ENCODE measurements around the gene ARL4D.
"Not testable (repeated sequence)": the region's sequence is repeated elsewhere in the genome, so short reads cannot be mapped to it uniquely, and the experiment has no call there.

Gene ARL4D

GRCh38 chr17:43359469-43360110, 39.2 kb upstream of the ARL4D start:
- H3K9me3 ChIP-seq (ENCODE audit: control insufficient read depth in 2 of 2, low read length in 2 of 2): no peaks in the 10 kb centered on the region
- H3K27me3 ChIP-seq (ENCODE audit: control insufficient read depth in 2 of 2, insufficient read depth in 2 of 2, low read length in 2 of 2): no peaks in the 10 kb centered on the region
- no peaks in the 10 kb centered on the region for H3K36me3 ChIP-seq (ENCODE audit: control insufficient read depth in 2 of 2, insufficient read depth in 2 of 2, low read length in 2 of 2)
- H3K4me1 ChIP-seq (ENCODE audit: control insufficient read depth in 2 of 2, insufficient read depth in 2 of 2, low read length in 2 of 2): peaks cover 10 to 11% of the 10 kb centered on the region in 2 donors
- H3K4me3 ChIP-seq (ENCODE audit: low read length in 2 of 2): peak overlapping the region; percentile 78 to 99
- peak overlapping the region; percentile 84 to 96 for H3K9ac ChIP-seq (ENCODE audit: low read depth in 1 of 2, low read length in 2 of 2)
- H3K27ac ChIP-seq (ENCODE audit: low read depth in 2 of 2, low read length in 2 of 2): peak overlapping the region; percentile 97

GRCh38 chr17:43360376-43360738, 38.4 kb upstream of the ARL4D start:
- Histone ChIP-seq H3K9me3 (ENCODE audit: control insufficient read depth in 2 of 2, low read length in 2 of 2) (no peaks in the 10 kb centered on the region), H3K36me3 (ENCODE audit: control insufficient read depth in 2 of 2, insufficient read depth in 2 of 2, low read length in 2 of 2) (no peaks in the 10 kb centered on the region), H3K27ac (ENCODE audit: low read depth in 2 of 2, low read length in 2 of 2) (peak overlapping the region; percentile 97), H3K4me3 (ENCODE audit: low read length in 2 of 2) (peak overlapping the region; percentile 78 to 99), H3K9ac (ENCODE audit: low read depth in 1 of 2, low read length in 2 of 2) (peak overlapping the region; percentile 84 to 96), H3K27me3 (ENCODE audit: control insufficient read depth in 2 of 2, insufficient read depth in 2 of 2, low read length in 2 of 2) (no peaks in the 10 kb centered on the region), H3K4me1 (ENCODE audit: control insufficient read depth in 2 of 2, insufficient read depth in 2 of 2, low read length in 2 of 2) (peaks cover 10 to 11% of the 10 kb centered on the region in 2 donors)

- Histone ChIP-seq H3K9ac (ENCODE audit: low read depth in 1 of 2, low read length in 2 of 2) (peak overlapping the region; percentile 84 to 96), H3K27ac (ENCODE audit: low read depth in 2 of 2, low read length in 2 of 2) (peak overlapping the region; percentile 97), H3K4me3 (ENCODE audit: low read length in 2 of 2) (peak overlapping the region; percentile 78 to 99), H3K9me3 (ENCODE audit: control insufficient read depth in 2 of 2, low read length in 2 of 2) (no peaks in the 10 kb centered on the region), H3K36me3 (ENCODE audit: control insufficient read depth in 2 of 2, insufficient read depth in 2 of 2, low read length in 2 of 2) (no peaks in the 10 kb centered on the region), H3K27me3 (ENCODE audit: control insufficient read depth in 2 of 2, insufficient read depth in 2 of 2, low read length in 2 of 2) (no peaks in the 10 kb centered on the region), H3K4me1 (ENCODE audit: control insufficient read depth in 2 of 2, insufficient read depth in 2 of 2, low read length in 2 of 2) (peaks cover 10 to 11% of the 10 kb centered on the region in 2 donors)
These were observed 37.9 kb upstream of the ARL4D start for GRCh38 chr17:43360739-43361505.

GRCh38 chr17:43363181-43363925, 35.4 kb upstream of the ARL4D start:
- Histone ChIP-seq H3K9ac (ENCODE audit: low read depth in 1 of 2, low read length in 2 of 2) (no peak overlapping the region), H3K4me3 (ENCODE audit: low read length in 2 of 2) (no peak overlapping the region), H3K27ac (ENCODE audit: low read depth in 2 of 2, low read length in 2 of 2) (no peak overlapping the region)

GRCh38 chr17:43363926-43364285, 34.9 kb upstream of the ARL4D start:
- Histone ChIP-seq H3K9ac (ENCODE audit: low read depth in 1 of 2, low read length in 2 of 2) (no peak overlapping the region), H3K27me3 (ENCODE audit: control insufficient read depth in 2 of 2, insufficient read depth in 2 of 2, low read length in 2 of 2) (no peaks in the 10 kb centered on the region), H3K4me1 (ENCODE audit: control insufficient read depth in 2 of 2, insufficient read depth in 2 of 2, low read length in 2 of 2) (peaks cover 14 to 17% of the 10 kb centered on the region in 2 donors), H3K27ac (ENCODE audit: low read depth in 2 of 2, low read length in 2 of 2) (no peak overlapping the region), H3K36me3 (ENCODE audit: control insufficient read depth in 2 of 2, insufficient read depth in 2 of 2, low read length in 2 of 2) (no peaks in the 10 kb centered on the region), H3K9me3 (ENCODE audit: control insufficient read depth in 2 of 2, low read length in 2 of 2) (no peaks in the 10 kb centered on the region), H3K4me3 (ENCODE audit: low read length in 2 of 2) (no peak overlapping the region)

More at GRCh38 chr17:43363181-43363925, 35.4 kb upstream of the ARL4D start:
- Histone ChIP-seq H3K27me3 (ENCODE audit: control insufficient read depth in 2 of 2, insufficient read depth in 2 of 2, low read length in 2 of 2) (no peaks in the 10 kb centered on the region), H3K36me3 (ENCODE audit: control insufficient read depth in 2 of 2, insufficient read depth in 2 of 2, low read length in 2 of 2) (no peaks in the 10 kb centered on the region), H3K4me1 (ENCODE audit: control insufficient read depth in 2 of 2, insufficient read depth in 2 of 2, low read length in 2 of 2) (peaks cover 14 to 17% of the 10 kb centered on the region in 2 donors), H3K9me3 (ENCODE audit: control insufficient read depth in 2 of 2, low read length in 2 of 2) (no peaks in the 10 kb centered on the region)

GRCh38 chr17:43365356-43365755, 33.4 kb upstream of the ARL4D start:
- H3K36me3 ChIP-seq (ENCODE audit: control insufficient read depth in 2 of 2, insufficient read depth in 2 of 2, low read length in 2 of 2): no peaks in the 10 kb centered on the region
- H3K4me3 ChIP-seq (ENCODE audit: low read length in 2 of 2): no peak overlapping the region
- H3K27ac ChIP-seq (ENCODE audit: low read depth in 2 of 2, low read length in 2 of 2): no peak overlapping the region
- H3K27me3 ChIP-seq (ENCODE audit: control insufficient read depth in 2 of 2, insufficient read depth in 2 of 2, low read length in 2 of 2): no peaks in the 10 kb centered on the region
- peaks cover 11 to 17% of the 10 kb centered on the region in 2 donors for H3K4me1 ChIP-seq (ENCODE audit: control insufficient read depth in 2 of 2, insufficient read depth in 2 of 2, low read length in 2 of 2)
- H3K9ac ChIP-seq (ENCODE audit: low read depth in 1 of 2, low read length in 2 of 2): no peak overlapping the region
- H3K9me3 ChIP-seq (ENCODE audit: control insufficient read depth in 2 of 2, low read length in 2 of 2): no peaks in the 10 kb centered on the region

GRCh38 chr17:43365921-43366320, 32.9 kb upstream of the ARL4D start:
- H3K27me3 ChIP-seq (ENCODE audit: control insufficient read depth in 2 of 2, insufficient read depth in 2 of 2, low read length in 2 of 2); H3K4me3 ChIP-seq (ENCODE audit: low read length in 2 of 2); H3K27ac ChIP-seq (ENCODE audit: low read depth in 2 of 2, low read length in 2 of 2); H3K9me3 ChIP-seq (ENCODE audit: control insufficient read depth in 2 of 2, low read length in 2 of 2); H3K9ac ChIP-seq (ENCODE audit: low read depth in 1 of 2, low read length in 2 of 2); H3K36me3 ChIP-seq (ENCODE audit: control insufficient read depth in 2 of 2, insufficient read depth in 2 of 2, low read length in 2 of 2): not testable (repeated sequence)
- H3K4me1 ChIP-seq (ENCODE audit: control insufficient read depth in 2 of 2, insufficient read depth in 2 of 2, low read length in 2 of 2): peaks cover 11 to 16% of the 10 kb centered on the region in 2 donors

- H3K4me1 ChIP-seq (ENCODE audit: control insufficient read depth in 2 of 2, insufficient read depth in 2 of 2, low read length in 2 of 2): peaks cover 11 to 16% of the 10 kb centered on the region in 2 donors
- peak overlapping the region; percentile 98 to 99 for H3K27ac ChIP-seq (ENCODE audit: low read depth in 2 of 2, low read length in 2 of 2)
- no peaks in the 10 kb centered on the region for H3K27me3 ChIP-seq (ENCODE audit: control insufficient read depth in 2 of 2, insufficient read depth in 2 of 2, low read length in 2 of 2)
- peak overlapping the region; percentile 47 to 93 for H3K9ac ChIP-seq (ENCODE audit: low read depth in 1 of 2, low read length in 2 of 2)
- H3K36me3 ChIP-seq (ENCODE audit: control insufficient read depth in 2 of 2, insufficient read depth in 2 of 2, low read length in 2 of 2): no peaks in the 10 kb centered on the region
- H3K9me3 ChIP-seq (ENCODE audit: control insufficient read depth in 2 of 2, low read length in 2 of 2): no peaks in the 10 kb centered on the region
- H3K4me3 ChIP-seq (ENCODE audit: low read length in 2 of 2): peak overlapping the region; percentile 76 to 79
These were observed 31.7 kb upstream of the ARL4D start for GRCh38 chr17:43366891-43367736.

GRCh38 chr17:43367737-43368242, 31.0 kb upstream of the ARL4D start:
- Histone ChIP-seq H3K36me3 (ENCODE audit: control insufficient read depth in 2 of 2, insufficient read depth in 2 of 2, low read length in 2 of 2) (no peaks in the 10 kb centered on the region), H3K9ac (ENCODE audit: low read depth in 1 of 2, low read length in 2 of 2) (peak overlapping the region; percentile 84 to 93), H3K27ac (ENCODE audit: low read depth in 2 of 2, low read length in 2 of 2) (peak overlapping the region; percentile 98 to 99), H3K4me3 (ENCODE audit: low read length in 2 of 2) (peak overlapping the region; percentile 76 to 79), H3K9me3 (ENCODE audit: control insufficient read depth in 2 of 2, low read length in 2 of 2) (no peaks in the 10 kb centered on the region), H3K27me3 (ENCODE audit: control insufficient read depth in 2 of 2, insufficient read depth in 2 of 2, low read length in 2 of 2) (no peaks in the 10 kb centered on the region), H3K4me1 (ENCODE audit: control insufficient read depth in 2 of 2, insufficient read depth in 2 of 2, low read length in 2 of 2) (peaks cover 10 to 16% of the 10 kb centered on the region in 2 donors)

All from mucosa of rectum (tissue), 2 donors.